Amygdala (tissue), 56 donors: ENCODE measurements around the gene LYRM9.
"Not testable (repeated sequence)": the region's sequence is repeated elsewhere in the genome, so short reads cannot be mapped to it uniquely, and the experiment has no call there.

Source experiments
- DNase-seq, 56 donors: peaks; one replicate each; lab custom pipeline; 2025; lab: John Stamatoyannopoulos, UW

Gene LYRM9

GRCh38 chr17:27907976-27908558, 14.9 kb upstream of the LYRM9 start:
- DNase-seq, result no peak

GRCh38 chr17:27906623-27907022, 13.5 kb upstream of the LYRM9 start:
- no peak for DNase-seq

DNA sequence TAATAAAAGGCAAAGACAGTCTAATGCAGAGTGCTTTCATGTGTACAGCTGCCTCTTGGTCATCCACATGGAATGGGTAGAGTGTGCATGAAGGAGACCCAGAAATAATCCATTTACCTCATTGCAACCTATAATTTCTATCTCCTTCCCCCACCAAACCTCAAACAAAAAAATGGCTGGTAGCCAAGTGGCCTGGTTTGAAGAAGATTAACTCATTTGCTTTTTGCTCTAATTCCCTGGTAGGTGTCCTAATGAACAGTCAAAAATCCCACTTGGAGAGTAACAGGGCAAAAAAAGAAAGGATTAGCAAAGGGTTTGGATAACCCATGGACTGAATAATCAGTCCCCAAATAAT, 13.0 kb upstream of the LYRM9 start:
- no peak for DNase-seq

- no peak for DNase-seq
Measured at GRCh38 chr17:27905447-27906225, 12.5 kb upstream of the LYRM9 start.

- no peak for DNase-seq
Measured at GRCh38 chr17:27904534-27905446, 11.6 kb upstream of the LYRM9 start.

DNA sequence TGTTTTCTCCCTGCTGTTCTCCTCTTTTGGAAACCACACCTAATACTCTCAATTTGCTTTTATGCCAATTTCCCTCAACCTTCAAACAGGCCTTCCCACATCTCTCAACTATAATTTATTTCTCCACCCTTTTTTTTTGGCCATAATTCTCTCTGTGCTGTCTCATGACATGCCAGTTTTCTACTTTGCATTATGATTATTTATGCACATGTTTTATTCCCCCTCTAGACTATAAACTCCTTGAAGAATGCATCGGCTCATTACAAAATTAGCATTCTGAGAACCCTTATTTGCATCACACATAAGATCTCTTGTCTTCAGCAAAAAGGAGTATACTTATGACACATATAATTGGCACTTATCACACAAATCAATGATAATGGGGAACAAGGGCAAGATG, 10.9 kb upstream of the LYRM9 start:
- DNase-seq, result no peak

DNA sequence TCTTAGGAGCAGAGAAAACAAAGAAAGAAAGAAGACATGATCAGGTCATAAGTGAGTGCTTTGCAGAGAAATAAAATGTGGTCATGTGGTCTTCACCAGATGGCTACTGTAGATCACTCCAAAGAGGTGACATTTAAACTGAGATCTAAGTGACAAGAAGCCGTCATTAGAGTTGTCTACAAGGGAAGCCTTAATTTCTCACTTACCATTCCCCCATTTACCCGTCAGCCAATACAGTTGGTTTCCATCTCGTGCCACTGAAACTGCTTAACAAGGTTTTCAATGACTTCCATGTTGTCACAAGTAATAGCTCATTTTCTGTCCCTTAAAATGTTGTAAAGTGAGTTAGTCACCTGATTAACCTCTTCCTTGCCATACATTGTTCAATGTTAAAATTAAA, 6.4 kb upstream of the LYRM9 start:
- DNase-seq, result no peak

DNA sequence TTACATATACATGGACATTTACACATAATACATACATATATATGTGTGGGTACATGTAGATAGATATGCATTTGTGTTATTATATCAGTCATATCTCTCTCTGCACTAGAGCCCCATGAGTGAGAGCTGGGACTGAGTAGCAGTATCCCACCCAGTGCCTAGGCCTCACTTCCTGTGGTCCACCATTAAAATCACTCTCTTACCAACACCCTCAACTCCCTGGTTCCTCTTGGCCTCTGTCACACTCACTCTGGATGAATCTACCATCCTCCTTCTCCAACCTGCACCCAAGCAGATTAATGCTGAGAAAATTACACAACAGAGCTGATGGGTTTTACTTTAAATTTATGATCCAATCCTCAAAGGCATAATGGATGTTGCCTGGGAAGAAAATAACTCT, 4.9 kb upstream of the LYRM9 start:
- DNase-seq, result no peak

DNA sequence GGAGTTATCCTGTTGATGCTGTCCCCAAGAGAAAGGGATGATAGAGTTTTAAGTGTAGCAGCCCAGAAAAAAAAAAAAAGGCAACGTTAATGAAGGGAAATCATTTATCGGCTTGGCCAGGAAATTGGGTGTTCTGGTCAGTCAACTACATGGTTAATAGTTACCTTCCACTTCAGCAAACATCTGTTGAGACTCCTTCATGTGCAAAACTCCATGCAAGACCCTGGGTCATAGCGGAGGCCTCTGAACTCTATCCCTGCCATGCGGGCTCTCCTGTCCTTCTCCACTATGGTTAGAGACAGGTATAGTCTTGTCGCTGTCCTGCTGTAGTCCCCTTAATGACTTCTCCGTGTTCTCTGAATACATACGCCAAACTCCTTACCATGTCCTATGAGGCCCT, 3.5 kb upstream of the LYRM9 start:
- DNase-seq, result no peak

GRCh38 chr17:27895940-27896535, 2.9 kb upstream of the LYRM9 start:
- no peak for DNase-seq

DNA sequence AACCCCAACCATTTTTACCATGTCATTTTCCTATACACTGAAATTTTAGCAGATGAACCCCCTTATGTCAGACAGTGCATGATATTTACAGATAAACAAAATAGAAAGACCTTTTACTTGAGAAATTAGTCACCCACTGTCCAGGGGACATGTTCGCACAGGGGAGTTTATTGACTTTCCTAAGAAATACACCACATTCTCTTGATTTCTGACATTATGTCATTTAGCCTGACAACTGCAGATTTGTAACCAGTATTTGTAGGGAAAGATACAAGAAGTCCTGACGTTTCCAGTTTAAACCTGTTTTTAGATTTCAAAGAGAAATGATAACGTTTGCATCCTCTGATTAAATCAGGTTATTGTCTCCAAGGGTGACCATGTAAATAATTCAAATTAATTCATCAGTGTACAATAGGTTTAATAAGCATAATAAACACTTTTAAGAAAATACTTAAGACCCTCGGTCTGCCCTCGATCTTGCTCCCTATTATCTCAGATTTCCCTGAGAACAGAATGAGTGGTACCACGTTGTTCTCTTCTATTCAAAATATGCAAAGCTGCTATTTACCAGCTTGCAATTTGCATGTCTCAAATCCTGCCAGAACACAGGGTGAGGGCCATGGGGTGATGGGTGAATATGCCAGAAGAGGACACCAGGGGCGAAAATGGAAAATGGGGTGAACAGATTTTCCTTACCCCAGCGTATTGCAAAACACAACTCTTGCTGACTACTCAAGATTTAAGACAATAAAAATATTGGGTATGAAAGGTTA, 2.1 kb upstream of the LYRM9 start:
- DNase-seq, result no peak

GRCh38 chr17:27893841-27894503, 807 bp upstream of the LYRM9 start:
- peak in 1 of 56 donors; percentile 42 for DNase-seq

DNA sequence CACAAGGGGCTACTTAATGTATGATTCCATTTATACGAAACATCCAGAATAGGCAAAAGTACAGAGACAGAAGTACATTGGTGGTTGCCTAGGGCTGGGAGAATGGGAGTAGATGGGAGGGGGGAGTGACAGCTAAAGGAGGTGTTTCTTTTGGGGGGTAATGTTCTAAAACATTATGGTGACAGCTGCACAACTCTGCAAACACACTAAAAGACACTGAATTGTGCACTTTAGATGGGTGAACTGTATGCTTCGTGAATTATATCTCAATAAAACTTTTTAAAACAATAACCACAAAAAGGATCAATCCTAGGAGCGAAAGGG, 661 bp downstream of the LYRM9 start:
- no peak for DNase-seq

- DNase-seq, result no peak
Measured at GRCh38 chr17:27891841-27892240, 1.3 kb downstream of the LYRM9 start.

DNA sequence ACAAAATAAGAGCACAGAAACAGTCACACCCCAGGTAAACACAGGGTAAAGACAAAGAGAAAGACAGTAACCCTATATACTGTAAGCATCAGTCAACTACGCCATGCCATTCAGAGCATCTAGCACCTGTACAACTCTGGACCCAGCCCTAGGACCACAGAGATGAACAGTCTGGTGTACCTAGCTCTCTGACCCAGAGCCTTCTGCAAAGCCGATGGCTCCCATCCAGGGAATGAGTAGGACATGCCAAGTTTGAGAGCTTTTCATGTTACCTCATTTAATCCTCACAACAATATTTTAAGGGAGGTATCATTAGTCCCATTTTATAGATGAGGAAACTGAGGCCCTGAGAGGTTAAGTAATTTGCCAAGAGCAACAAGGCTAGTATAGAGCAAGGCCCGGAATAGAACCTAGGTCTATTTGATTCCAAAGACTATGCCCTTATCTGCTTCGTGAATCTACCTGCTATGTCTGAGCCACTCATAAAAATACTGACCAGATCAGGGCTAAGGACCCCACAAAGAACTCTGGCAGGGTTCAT, 3.4 kb downstream of the LYRM9 start:
- no peak for DNase-seq

DNA sequence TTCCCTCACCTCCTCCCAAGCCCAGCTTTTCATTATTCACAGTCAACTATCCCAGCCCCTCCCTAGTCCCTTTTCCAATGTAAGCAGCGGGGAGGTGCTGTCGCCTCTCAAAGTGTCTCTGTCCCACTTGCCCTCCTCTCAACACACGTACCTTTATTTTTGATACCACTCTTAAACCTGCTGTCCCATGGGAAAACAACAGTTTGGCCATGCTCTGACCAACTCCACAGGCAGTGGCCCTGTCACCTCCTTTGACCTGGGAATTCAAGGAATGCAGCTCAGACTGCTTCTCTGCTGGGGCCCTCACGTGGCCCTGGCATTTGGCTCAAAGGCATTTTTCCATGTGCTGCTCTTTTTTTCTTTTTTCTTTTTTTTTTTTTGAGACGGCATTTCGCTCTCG, 4.2 kb downstream of the LYRM9 start:
- DNase-seq, result no peak

GRCh38 chr17:27888067-27888466, 5.1 kb downstream of the LYRM9 start:
- no peak for DNase-seq

DNA sequence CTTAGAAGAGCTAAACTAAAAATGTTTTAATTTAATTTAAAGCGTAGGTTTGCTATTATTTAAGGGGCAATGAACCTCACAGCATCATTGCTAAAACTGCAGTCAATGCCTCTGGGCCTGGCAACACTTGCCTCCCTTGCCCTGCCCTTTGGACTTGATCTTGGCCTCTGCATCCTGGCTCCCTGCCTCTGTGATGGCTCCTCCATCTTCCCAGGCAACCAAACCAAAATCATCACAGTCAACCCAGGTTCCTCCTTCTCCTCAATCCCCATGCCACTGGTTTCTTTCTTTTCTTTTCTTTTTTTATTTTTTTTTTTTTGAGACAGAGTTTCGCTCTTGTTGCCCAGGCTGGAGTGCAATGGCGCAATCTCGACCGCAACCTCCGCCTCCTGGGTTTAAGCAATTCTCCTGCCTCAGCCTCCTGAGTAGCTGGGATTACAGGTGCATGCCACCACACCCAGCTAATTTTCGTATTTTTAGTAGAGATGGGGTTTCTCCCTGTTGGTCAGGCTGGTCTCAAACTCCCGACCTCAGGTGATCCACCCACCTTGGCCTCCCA, 6.7 kb downstream of the LYRM9 start:
- DNase-seq, result not testable (repeated sequence)

GRCh38 chr17:27882162-27882840, 10.9 kb downstream of the LYRM9 start:
- DNase-seq, result no peak
